ENCODE data around the gene TNFRSF11A. TPM values are rescaled to one million over a fixed set of nuclear protein-coding genes. Genes with fewer than 3 reads are reported as not detected.
A peak's percentile ranks its signal among the peaks of the same experiment; 100 is the strongest.

The TNFRSF11A gene
- total RNA-seq, 1 donor from 2014 or later: 0.75 TPM

GRCh38 chr18:62332964-62333695 is 8.0 kb downstream of the TNFRSF11A start:
- no peaks in the 10 kb centered on the region for H3K79me2 ChIP-seq (ENCODE audit: insufficient read depth, low read length)
- Mint-ChIP-seq H3K4me3 (ENCODE audit: unreplicated experiment) (no peak overlapping the region), H3K27ac (ENCODE audit: unreplicated experiment) (no peak overlapping the region), H3K9me3 (ENCODE audit: unreplicated experiment) (peaks cover 2% of the 10 kb centered on the region), H3K4me1 (ENCODE audit: low read depth, unreplicated experiment) (peaks cover 13% of the 10 kb centered on the region), H3K36me3 (ENCODE audit: low read depth, unreplicated experiment) (peaks cover 2% of the 10 kb centered on the region), H3K27me3 (ENCODE audit: low read depth, unreplicated experiment) (peaks cover 6% of the 10 kb centered on the region)
- H2AFZ ChIP-seq (ENCODE audit: low read depth, low read length): no peak overlapping the region
- no peak overlapping the region for H3K9ac ChIP-seq (ENCODE audit: low read length)
- H3K4me1 ChIP-seq (ENCODE audit: insufficient read depth, low read length): peaks cover 26% of the 10 kb centered on the region
- TF ChIP-seq CTCF (IDR thresholded peaks at IDR 0.05; ENCODE audit: insufficient read depth, low read depth, low read length): no peak
- no peak for TF ChIP-seq EZH2 (IDR thresholded peaks at IDR 0.05; ENCODE audit: insufficient read depth, low read length)
- DNase-seq (ENCODE audit: low read depth): no peak
- H3K4me3 ChIP-seq (ENCODE audit: insufficient read depth, low read depth, low read length): no peak overlapping the region
- H3K36me3 ChIP-seq (ENCODE audit: insufficient read depth, low read length): no peaks in the 10 kb centered on the region
- FAIRE-seq: no peak
- peaks cover 15% of the 10 kb centered on the region for H3K27me3 ChIP-seq (ENCODE audit: insufficient read depth, low read length)
- no peaks in the 10 kb centered on the region for H4K20me1 ChIP-seq (ENCODE audit: insufficient read depth, low read length)
- no peak overlapping the region for H3K27ac ChIP-seq (ENCODE audit: low read depth, low read length)
- no peaks in the 10 kb centered on the region for H3K9me3 ChIP-seq (ENCODE audit: insufficient read depth, low read depth, low read length)
- no peak overlapping the region for H3K4me2 ChIP-seq (ENCODE audit: low read length)

- no peaks in the 10 kb centered on the region for H3K9me3 ChIP-seq (ENCODE audit: insufficient read depth, low read depth, low read length)
- no peaks in the 10 kb centered on the region for H4K20me1 ChIP-seq (ENCODE audit: insufficient read depth, low read length)
- H3K27ac ChIP-seq (ENCODE audit: low read depth, low read length): no peak overlapping the region
- peaks cover 2% of the 10 kb centered on the region for H3K9me3 Mint-ChIP-seq (ENCODE audit: unreplicated experiment)
- H3K79me2 ChIP-seq (ENCODE audit: insufficient read depth, low read length): no peaks in the 10 kb centered on the region
- peaks cover 2% of the 10 kb centered on the region for H3K36me3 Mint-ChIP-seq (ENCODE audit: low read depth, unreplicated experiment)
- H3K4me1 ChIP-seq (ENCODE audit: insufficient read depth, low read length): peaks cover 27% of the 10 kb centered on the region
- peaks cover 6% of the 10 kb centered on the region for H3K27me3 Mint-ChIP-seq (ENCODE audit: low read depth, unreplicated experiment)
- no peak for FAIRE-seq
- no peak for TF ChIP-seq EZH2 (IDR thresholded peaks at IDR 0.05; ENCODE audit: insufficient read depth, low read length)
- no peak for TF ChIP-seq CTCF (IDR thresholded peaks at IDR 0.05; ENCODE audit: insufficient read depth, low read depth, low read length)
- no peak overlapping the region for H2AFZ ChIP-seq (ENCODE audit: low read depth, low read length)
- peak overlapping the region; percentile 16 for H3K4me2 ChIP-seq (ENCODE audit: low read length)
- DNase-seq (ENCODE audit: low read depth): peak; percentile 36
- no peak overlapping the region for H3K4me3 Mint-ChIP-seq (ENCODE audit: unreplicated experiment)
- peaks cover 16% of the 10 kb centered on the region for H3K4me1 Mint-ChIP-seq (ENCODE audit: low read depth, unreplicated experiment)
- peaks cover 17% of the 10 kb centered on the region for H3K27me3 ChIP-seq (ENCODE audit: insufficient read depth, low read length)
- no peak overlapping the region for H3K4me3 ChIP-seq (ENCODE audit: insufficient read depth, low read depth, low read length)
- H3K36me3 ChIP-seq (ENCODE audit: insufficient read depth, low read length): no peaks in the 10 kb centered on the region
- H3K27ac Mint-ChIP-seq (ENCODE audit: unreplicated experiment): no peak overlapping the region
- no peak overlapping the region for H3K9ac ChIP-seq (ENCODE audit: low read length)
Measured at GRCh38 chr18:62334120-62334519, 9.0 kb downstream of the TNFRSF11A start.

GRCh38 chr18:62335494-62335893 is 10.4 kb downstream of the TNFRSF11A start:
- Histone ChIP-seq H3K9me3 (ENCODE audit: insufficient read depth, low read depth, low read length) (no peaks in the 10 kb centered on the region), H3K79me2 (ENCODE audit: insufficient read depth, low read length) (no peaks in the 10 kb centered on the region), H3K4me2 (ENCODE audit: low read length) (no peak overlapping the region), H4K20me1 (ENCODE audit: insufficient read depth, low read length) (no peaks in the 10 kb centered on the region), H3K4me3 (ENCODE audit: insufficient read depth, low read depth, low read length) (no peak overlapping the region), H3K9ac (ENCODE audit: low read length) (no peak overlapping the region), H3K4me1 (ENCODE audit: insufficient read depth, low read length) (peaks cover 25% of the 10 kb centered on the region), H2AFZ (ENCODE audit: low read depth, low read length) (no peak overlapping the region), H3K27ac (ENCODE audit: low read depth, low read length) (no peak overlapping the region), H3K36me3 (ENCODE audit: insufficient read depth, low read length) (no peaks in the 10 kb centered on the region), H3K27me3 (ENCODE audit: insufficient read depth, low read length) (peaks cover 17% of the 10 kb centered on the region)
- Mint-ChIP-seq H3K4me3 (ENCODE audit: unreplicated experiment) (no peak overlapping the region), H3K27me3 (ENCODE audit: low read depth, unreplicated experiment) (peaks cover 6% of the 10 kb centered on the region), H3K27ac (ENCODE audit: unreplicated experiment) (no peak overlapping the region), H3K36me3 (ENCODE audit: low read depth, unreplicated experiment) (peaks cover 2% of the 10 kb centered on the region), H3K4me1 (ENCODE audit: low read depth, unreplicated experiment) (peaks cover 11% of the 10 kb centered on the region), H3K9me3 (ENCODE audit: unreplicated experiment) (peaks cover 2% of the 10 kb centered on the region)
- DNase-seq (ENCODE audit: low read depth) (no peak), FAIRE-seq (no peak)
- TF ChIP-seq CTCF (IDR thresholded peaks at IDR 0.05; ENCODE audit: insufficient read depth, low read depth, low read length) (no peak), EZH2 (IDR thresholded peaks at IDR 0.05; ENCODE audit: insufficient read depth, low read length) (no peak)

All from astrocyte (in vitro differentiated cells and primary cell).